H9 (cell line): ENCODE results near the gene ADAM33. TPM values are rescaled to one million over a fixed set of nuclear protein-coding genes. Genes with fewer than 3 reads are reported as not detected.

Experiments used
- DNase-seq: peaks from one replicate; pipeline ENCODE4 v3.0.0-alpha.2; 2017
- H2AFZ ChIP-seq: one replicate; pipeline ENCODE4 v1.6.1; 2013; ENCODE audit warnings: mild to moderate bottlenecking, low read length, control low read depth, moderate library complexity
- H2AK5ac ChIP-seq: 2 replicates; pipeline ENCODE4 v1.6.1; 2013; ENCODE audit warnings: low read length, control low read depth, mixed read lengths; ENCODE audit not compliant: insufficient read length
- H2BK120ac ChIP-seq: one replicate; pipeline ENCODE4 v1.6.1; 2013; ENCODE audit warnings: low read depth, mild to moderate bottlenecking, low read length, control low read depth, inconsistent platforms; ENCODE audit not compliant: poor library complexity, severe bottlenecking
- H2BK12ac ChIP-seq: 2 replicates; pipeline ENCODE4 v1.6.1; 2013; ENCODE audit warnings: low read length, control low read depth, mixed read lengths, low read depth; ENCODE audit not compliant: insufficient read length
- H2BK15ac ChIP-seq: 2 replicates; pipeline ENCODE4 v1.6.1; 2013; ENCODE audit warnings: low read depth, low read length, control low read depth
- H2BK20ac ChIP-seq: one replicate; pipeline ENCODE4 v1.6.1; 2013; ENCODE audit warnings: low read depth, mild to moderate bottlenecking, low read length, control low read depth, inconsistent platforms; ENCODE audit not compliant: poor library complexity, severe bottlenecking
- H2BK5ac ChIP-seq: 2 replicates; pipeline ENCODE4 v1.6.1; 2013; ENCODE audit warnings: low read length, control low read depth, mixed read lengths; ENCODE audit not compliant: insufficient read length
- H3K14ac ChIP-seq: 2 replicates; pipeline ENCODE4 v1.6.1; 2013; ENCODE audit warnings: low read length, control low read depth; ENCODE audit not compliant: insufficient read depth
- H3K18ac ChIP-seq: 2 replicates; pipeline ENCODE4 v1.6.1; 2013; ENCODE audit warnings: low read depth, mild to moderate bottlenecking, mixed read lengths, low read length, control low read depth; ENCODE audit not compliant: insufficient read length
- H3K23ac ChIP-seq: 2 replicates; pipeline ENCODE4 v1.6.1; 2013; ENCODE audit warnings: low read length, control low read depth, mixed read lengths, low read depth; ENCODE audit not compliant: insufficient read length
- H3K23me2 ChIP-seq: 2 replicates; pipeline ENCODE4 v1.6.1; 2013; ENCODE audit warnings: low read depth, mild to moderate bottlenecking, mixed read lengths, low read length, control low read depth; ENCODE audit not compliant: insufficient read length, poor library complexity, severe bottlenecking
- H3K27ac ChIP-seq: 2 replicates; pipeline ENCODE4 v1.5.1; 2013; ENCODE audit warnings: low read length, control low read depth, mixed read lengths, low read depth; ENCODE audit not compliant: insufficient read length
- H3K27me3 ChIP-seq: 2 replicates; pipeline ENCODE4 v1.6.1; 2013; ENCODE audit warnings: low read length, control low read depth, inconsistent platforms; ENCODE audit not compliant: insufficient read depth
- H3K4ac ChIP-seq: 2 replicates; pipeline ENCODE4 v1.6.1; 2013; ENCODE audit warnings: low read depth, mild to moderate bottlenecking, control low read depth, inconsistent platforms, low read length, moderate library complexity
- H3K4me1 ChIP-seq: 2 replicates; pipeline ENCODE4 v1.6.1; 2013; ENCODE audit warnings: low read length, control low read depth, inconsistent platforms; ENCODE audit not compliant: insufficient read depth
- H3K4me2 ChIP-seq: 2 replicates; pipeline ENCODE4 v1.6.1; 2013; ENCODE audit warnings: low read length, control low read depth, mixed read lengths; ENCODE audit not compliant: insufficient read length, insufficient read depth
- H3K56ac ChIP-seq: 2 replicates; pipeline ENCODE4 v1.6.1; 2013; ENCODE audit warnings: low read depth, mild to moderate bottlenecking, mixed read lengths, low read length, control low read depth; ENCODE audit not compliant: insufficient read length
- H3K79me1 ChIP-seq: 2 replicates; pipeline ENCODE4 v1.6.1; 2013; ENCODE audit warnings: low read depth, mild to moderate bottlenecking, moderate library complexity, low read length, control low read depth, inconsistent platforms; ENCODE audit not compliant: insufficient read depth, poor library complexity, severe bottlenecking
- H3K79me2 ChIP-seq: 2 replicates; pipeline ENCODE4 v1.6.1; 2013; ENCODE audit warnings: low read length, control low read depth, inconsistent platforms; ENCODE audit not compliant: insufficient read depth
- H3K9ac ChIP-seq: 2 replicates; pipeline ENCODE4 v1.6.1; 2013; ENCODE audit warnings: low read length, control low read depth, mixed read lengths; ENCODE audit not compliant: insufficient read length; ENCODE audit errors: extremely low read depth
- H3K9me3 ChIP-seq: one replicate; pipeline ENCODE4 v1.6.1; 2013; ENCODE audit warnings: low read depth, low read length, inconsistent platforms; ENCODE audit not compliant: control insufficient read depth
- H3T11ph ChIP-seq: one replicate; pipeline ENCODE4 v1.6.1; 2013; ENCODE audit warnings: mild to moderate bottlenecking, low read length, control low read depth, inconsistent platforms
- H4K20me1 ChIP-seq: one replicate; pipeline ENCODE4 v1.6.1; 2013; ENCODE audit not compliant: control insufficient read depth, insufficient read length, insufficient read depth
- H4K5ac ChIP-seq: 2 replicates; pipeline ENCODE4 v1.6.1; 2013; ENCODE audit warnings: low read depth, mild to moderate bottlenecking, mixed read lengths, low read length, control low read depth; ENCODE audit not compliant: insufficient read length
- H4K8ac ChIP-seq: replicated peaks from 2 replicates; pipeline ENCODE4 v1.6.1; 2013; ENCODE audit warnings: low read length, control low read depth, mixed read lengths, low read depth; ENCODE audit not compliant: insufficient read length
- H4K91ac ChIP-seq: 2 replicates; pipeline ENCODE4 v1.6.1; 2013; ENCODE audit warnings: low read depth, mild to moderate bottlenecking, moderate library complexity, mixed read lengths, low read length, control low read depth; ENCODE audit not compliant: insufficient read length
- H3K27ac Mint-ChIP-seq, 3 experiments: 2 replicates in 2 of 3; 3 replicates in 1 of 3; pipeline ENCODE4 v1.8.0; 2020 to 2021; ENCODE audit warnings: mixed read lengths in 3 of 3, mild to moderate bottlenecking in 1 of 3, moderate library complexity in 1 of 3
- H3K27me3 Mint-ChIP-seq: 2 replicates; pipeline ENCODE4 v1.8.0; 2021; ENCODE audit warnings: low read depth, mild to moderate bottlenecking, moderate library complexity, mixed read lengths
- H3K36me3 Mint-ChIP-seq, 3 experiments: 2 replicates in 2 of 3; 3 replicates in 1 of 3; pipeline ENCODE4 v1.8.0; 2020 to 2021; ENCODE audit warnings: low read depth in 3 of 3, mixed read lengths in 3 of 3; ENCODE audit not compliant: insufficient read depth in 1 of 3
- H3K4me1 Mint-ChIP-seq, 2 experiments: 2 replicates each; pipeline ENCODE4 v1.8.0; 2020; ENCODE audit warnings: mixed read lengths in 2 of 2
- H3K4me3 Mint-ChIP-seq, 2 experiments: 2 replicates in 1 of 2; 3 replicates in 1 of 2; pipeline ENCODE4 v1.8.0; 2020 to 2021; ENCODE audit warnings: mild to moderate bottlenecking in 2 of 2, mixed read lengths in 2 of 2, moderate library complexity in 1 of 2
- H3K9me3 Mint-ChIP-seq, 2 experiments: 2 replicates in 1 of 2; 3 replicates in 1 of 2; pipeline ENCODE4 v1.8.0; 2020; ENCODE audit warnings: mild to moderate bottlenecking in 2 of 2, mixed read lengths in 2 of 2, moderate library complexity in 1 of 2
- CTCF ChIP-seq: fragments of 200-600 bp; sonication (generic); conservative IDR thresholded peaks from 3 replicates; pipeline ENCODE4 v1.8.0; 2021; ENCODE audit warnings: antibody characterized with exemption, mild to moderate bottlenecking
- WGBS: extraction: QIAGEN DNeasy Blood & Tissue Kit; methylation state at CpG from one replicate; pipeline ENCODE4 v1.1.7; 2013; ENCODE audit warnings: missing lambda C conversion rate, low lambda C conversion rate, mixed read lengths; ENCODE audit not compliant: insufficient read length; ENCODE audit errors: extremely low coverage; 5-methylcytosine and 5-hydroxymethylcytosine counted together
- total RNA-seq: library from RNA; stranded (reverse); gene quantifications from 2 replicates; pipeline ENCODE4 v1.2.1, GENCODE V29; 2021

The ADAM33 gene
- total RNA-seq, 1 experiment from 2014 or later: 4.0 TPM

DNA sequence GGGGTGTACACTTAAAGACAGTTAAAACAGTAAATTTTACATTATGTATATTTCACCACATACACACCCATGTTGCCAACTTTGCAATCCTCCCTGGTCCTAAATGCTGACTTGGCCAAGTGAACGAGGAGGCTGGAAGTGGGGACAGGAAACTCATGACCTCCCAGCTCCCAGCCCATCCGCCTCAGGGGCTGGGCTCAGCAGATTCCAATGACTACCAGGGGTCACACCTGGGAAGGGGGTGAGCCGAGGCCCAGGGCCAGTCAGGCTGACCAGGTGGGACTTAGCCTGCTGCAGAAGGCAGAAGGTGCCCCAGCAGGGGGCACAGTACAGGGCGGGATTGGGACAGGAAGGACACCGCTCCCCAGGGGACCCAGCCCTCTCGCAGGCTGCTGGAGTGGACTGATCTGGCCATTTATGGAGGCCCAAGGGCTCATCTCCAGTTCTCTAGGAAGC lies 28.2 kb upstream of the ADAM33 start:
- H2AK5ac ChIP-seq: no peak overlapping the region
- no peak overlapping the region for H2BK5ac ChIP-seq
- H3K79me2 ChIP-seq: no peaks in the 10 kb centered on the region
- no peak overlapping the region for H3K27ac ChIP-seq
- no peak for TF ChIP-seq CTCF
- no peaks in the 10 kb centered on the region for H3K9me3 ChIP-seq
- Mint-ChIP-seq H3K27ac (no peak overlapping the region), H3K4me3 (no peak overlapping the region; a peak in 1 of 5 replicates), H3K27me3 (no peaks in the 10 kb centered on the region; the same call in none of the 2 replicates), H3K36me3 (no peaks in the 10 kb centered on the region), H3K4me1 (no peaks in the 10 kb centered on the region), H3K9me3 (no peaks in the 10 kb centered on the region)
- DNase-seq: peak; percentile 31
- H3K56ac ChIP-seq: no peak overlapping the region
- no peak overlapping the region for H3T11ph ChIP-seq
- H3K23ac ChIP-seq: no peak overlapping the region
- H3K14ac ChIP-seq: no peak overlapping the region
- H2BK12ac ChIP-seq: no peak overlapping the region
- H3K9ac ChIP-seq: no peak overlapping the region
- H2AFZ ChIP-seq: no peak overlapping the region
- no peaks in the 10 kb centered on the region for H3K79me1 ChIP-seq
- H2BK120ac ChIP-seq: no peak overlapping the region
- no peaks in the 10 kb centered on the region for H4K20me1 ChIP-seq
- H4K91ac ChIP-seq: no peak overlapping the region
- no peak overlapping the region for H2BK15ac ChIP-seq
- WGBS: no CpG with 5 or more reads among the region's 6 CpGs
- H3K27me3 ChIP-seq: no peaks in the 10 kb centered on the region
- no peak overlapping the region for H3K4ac ChIP-seq
- no peak overlapping the region for H4K8ac ChIP-seq
- H3K18ac ChIP-seq: no peak overlapping the region
- no peaks in the 10 kb centered on the region for H3K23me2 ChIP-seq
- no peak overlapping the region for H4K5ac ChIP-seq
- no peaks in the 10 kb centered on the region for H3K4me1 ChIP-seq
- H3K4me2 ChIP-seq: no peak overlapping the region
- no peak overlapping the region for H2BK20ac ChIP-seq
